ENCODE measurements around the gene LSP1.
"Not testable (repeated sequence)": the region's sequence is repeated elsewhere in the genome, so short reads cannot be mapped to it uniquely, and the experiment has no call there.

The LSP1 gene

GRCh38 chr11:1877211-1878136, 24.6 kb downstream of the LSP1 start:
- DNase-seq (ENCODE audit: low spot score): no peak

GRCh38 chr11:1878137-1879031, 25.5 kb downstream of the LSP1 start:
- DNase-seq (ENCODE audit: low spot score): no peak

GRCh38 chr11:1879342-1879940, 26.6 kb downstream of the LSP1 start:
- no peak for DNase-seq (ENCODE audit: low spot score)

GRCh38 chr11:1879941-1880720, 27.2 kb downstream of the LSP1 start:
- no peak for DNase-seq (ENCODE audit: low spot score)

- no peak for DNase-seq (ENCODE audit: low spot score)
Observed at GRCh38 chr11:1880746-1881441, 28.0 kb downstream of the LSP1 start.

GRCh38 chr11:1881442-1882264, 28.8 kb downstream of the LSP1 start:
- no peak for DNase-seq (ENCODE audit: low spot score)

- DNase-seq (ENCODE audit: low spot score): peak; percentile 99
Observed at GRCh38 chr11:1882265-1883238, 29.7 kb downstream of the LSP1 start.

- no peak for DNase-seq (ENCODE audit: low spot score)
Observed at GRCh38 chr11:1883346-1884302, 30.7 kb downstream of the LSP1 start.

GRCh38 chr11:1884303-1884700, 31.4 kb downstream of the LSP1 start:
- no peak for DNase-seq (ENCODE audit: low spot score)

GRCh38 chr11:1886551-1886950, 33.7 kb downstream of the LSP1 start:
- not testable (repeated sequence) for DNase-seq (ENCODE audit: low spot score)

GRCh38 chr11:1887451-1888346, 34.8 kb downstream of the LSP1 start:
- no peak for DNase-seq (ENCODE audit: low spot score)

- no peak for DNase-seq (ENCODE audit: low spot score)
Observed at GRCh38 chr11:1888347-1888753, 35.5 kb downstream of the LSP1 start.

- DNase-seq (ENCODE audit: low spot score): no peak
Observed at GRCh38 chr11:1888811-1889210, 35.9 kb downstream of the LSP1 start.

- no peak for DNase-seq (ENCODE audit: low spot score)
Observed at GRCh38 chr11:1889224-1889930, 36.5 kb downstream of the LSP1 start.

- DNase-seq (ENCODE audit: low spot score): no peak
Observed at GRCh38 chr11:1889941-1890855, 37.3 kb downstream of the LSP1 start.
